SK-N-SH (cell line): Measurements from ENCODE around the gene DAB1. TPM values are rescaled to one million over a fixed set of nuclear protein-coding genes. Genes with fewer than 3 reads are reported as not detected.

Experiments used
- CTCF ChIA-PET: fragments of 300-600, 350-600 bp; formaldehyde crosslinking; extraction: SDS; loops from one replicate; lab custom pipeline; 2021; lab: Yijun Ruan, JAX
- POLR2A ChIA-PET: fragments of 350-600 bp; sonication (Branson Sonifier 250); formaldehyde crosslinking; extraction: SDS; loops from one replicate; lab custom pipeline; 2020; ENCODE audit warnings: antibody characterized with exemption, inconsistent platforms; lab: Yijun Ruan, JAX
- DNase-seq: peaks from one replicate; pipeline ENCODE4 v3.0.0; 2012
- H2AFZ ChIP-seq: fragments of 200-600 bp; sonication (generic); 2 replicates; pipeline ENCODE4 v1.8.1; 2016; ENCODE audit warnings: antibody characterized with exemption, mild to moderate bottlenecking, low read depth
- H3F3A ChIP-seq: fragments of 200-600 bp; sonication (generic); replicated peaks from 2 replicates; pipeline ENCODE3; 2016; ENCODE audit warnings: antibody characterized with exemption, mild to moderate bottlenecking; ENCODE audit not compliant: insufficient read depth
- H3K27ac ChIP-seq, 2 experiments: fragments of 200-500 bp in 1 of 2; fragments of 200-600 bp in 1 of 2; sonication (Bioruptor generic) in 1 of 2; sonication (generic), shearing (Covaris generic) in 1 of 2; 2 replicates each; pipeline versions ENCODE4 v1.5.1 to v1.6.1; 2014 to 2016; ENCODE audit warnings: low read depth in 2 of 2, inconsistent platforms in 1 of 2, low read length in 1 of 2, mild to moderate bottlenecking in 1 of 2, mixed read lengths in 1 of 2
- H3K27me3 ChIP-seq: fragments of 200-600 bp; sonication (generic), shearing (Covaris generic); 2 replicates; pipeline ENCODE4 v1.6.1; 2016; ENCODE audit warnings: mixed run types; ENCODE audit not compliant: insufficient read depth
- H3K36me3 ChIP-seq, 2 experiments: fragments of 200-500 bp in 1 of 2; fragments of 200-600 bp in 1 of 2; sonication (Bioruptor generic) in 1 of 2; sonication (generic) in 1 of 2; replicated peaks in 1 of 2; 2 replicates each; pipeline versions ENCODE3 to v1.5.1; 2014 to 2016; ENCODE audit warnings: low read length in 1 of 2, mild to moderate bottlenecking in 1 of 2; ENCODE audit not compliant: insufficient read depth in 2 of 2, control insufficient read depth in 1 of 2
- H3K4me1 ChIP-seq, 2 experiments: fragments of 200-500 bp in 1 of 2; fragments of 200-600 bp in 1 of 2; sonication (Bioruptor generic) in 1 of 2; sonication (generic), shearing (Covaris generic) in 1 of 2; 2 replicates each; pipeline versions ENCODE4 v1.5.1 to v1.6.1; 2014 to 2016; ENCODE audit warnings: low read depth in 1 of 2, low read length in 1 of 2, mixed run types in 1 of 2; ENCODE audit not compliant: insufficient read depth in 2 of 2, control insufficient read depth in 1 of 2
- H3K4me2 ChIP-seq: fragments of 200-600 bp; sonication (generic), shearing (Covaris generic); 2 replicates; pipeline ENCODE4 v1.6.1; 2017; ENCODE audit warnings: mixed run types
- H3K4me3 ChIP-seq, 2 experiments: fragments of 200-500 bp in 1 of 2; fragments of 200-600 bp in 1 of 2; sonication (Bioruptor generic) in 1 of 2; sonication (generic), shearing (Covaris generic) in 1 of 2; 2 replicates each; pipeline versions ENCODE4 v1.5.1 to v1.8.1; 2014 to 2016; ENCODE audit warnings: low read depth in 2 of 2, inconsistent platforms in 1 of 2, low read length in 1 of 2, mild to moderate bottlenecking in 1 of 2, mixed read lengths in 1 of 2, moderate library complexity in 1 of 2
- H3K79me2 ChIP-seq: fragments of 200-600 bp; sonication (generic); 2 replicates; pipeline ENCODE4 v1.8.1; 2017; ENCODE audit warnings: mild to moderate bottlenecking; ENCODE audit not compliant: insufficient read depth
- H3K9ac ChIP-seq: fragments of 200-600 bp; sonication (generic); 2 replicates; pipeline ENCODE4 v1.6.1; 2017; ENCODE audit warnings: mixed run types
- H3K9me2 ChIP-seq: fragments of 200-600 bp; sonication (generic); 2 replicates; pipeline ENCODE4 v1.6.1; 2017; ENCODE audit warnings: mixed run types
- H3K9me3 ChIP-seq: fragments of 200-600 bp; sonication (generic); 2 replicates; pipeline ENCODE4 v1.6.1; 2017; ENCODE audit warnings: mixed run types, mild to moderate bottlenecking, moderate library complexity
- H4K20me1 ChIP-seq: fragments of 200-600 bp; sonication (generic); 2 replicates; pipeline ENCODE4 v1.6.1; 2017; ENCODE audit warnings: mild to moderate bottlenecking, mixed run types; ENCODE audit not compliant: insufficient read depth
- CHD2 ChIP-seq: fragments of 150-350 bp; IDR thresholded peaks from 2 replicates; pipeline ENCODE4 v1.6.1; 2018; ENCODE audit warnings: low read length; ENCODE audit not compliant: partially characterized antibody
- ELF1 ChIP-seq: IDR thresholded peaks from 2 replicates; pipeline ENCODE4 v1.4.0; 2012
- FOSL2 ChIP-seq: IDR thresholded peaks from 2 replicates; pipeline ENCODE4 v1.4.0; 2012; ENCODE audit warnings: low read depth, mild to moderate bottlenecking, moderate library complexity, borderline replicate concordance
- FOXJ3 ChIP-seq: sonication (generic); formaldehyde crosslinking; IDR thresholded peaks from 2 replicates; pipeline ENCODE4 v1.5.1; 2020; ENCODE audit warnings: mild to moderate bottlenecking, missing genetic modification reagents
- GABPA ChIP-seq: IDR thresholded peaks from 2 replicates; pipeline ENCODE4 v1.4.0; 2012; ENCODE audit warnings: low read depth, mild to moderate bottlenecking
- NFIC ChIP-seq: IDR thresholded peaks from 2 replicates; pipeline ENCODE4 v1.4.0; 2012; ENCODE audit warnings: borderline replicate concordance
- PBX3 ChIP-seq: IDR thresholded peaks from 2 replicates; pipeline ENCODE4; 2012
- POLR2AphosphoS5 ChIP-seq: IDR thresholded peaks from 2 replicates; pipeline ENCODE4 v1.6.1; 2012; ENCODE audit warnings: low read depth, low read length
- RAD21 ChIP-seq: IDR thresholded peaks from 2 replicates; pipeline ENCODE4 v1.6.1; 2012; ENCODE audit warnings: mild to moderate bottlenecking, low read length
- RFX5 ChIP-seq: IDR thresholded peaks from 2 replicates; pipeline ENCODE4 v1.6.1; 2012; ENCODE audit warnings: mild to moderate bottlenecking, improper control_type of control experiment, low read length
- SIN3A ChIP-seq: IDR thresholded peaks from 2 replicates; pipeline ENCODE4 v1.6.1; 2012; ENCODE audit warnings: low read depth, mild to moderate bottlenecking, low read length, moderate library complexity, borderline replicate concordance
- TAF1 ChIP-seq: IDR thresholded peaks from 2 replicates; pipeline ENCODE4 v1.6.1; 2012; ENCODE audit warnings: low read depth, mild to moderate bottlenecking, low read length, moderate library complexity, borderline replicate concordance
- USF2 ChIP-seq: fragments of 150-350 bp; IDR thresholded peaks from 2 replicates; pipeline ENCODE4 v1.6.1; 2017; ENCODE audit warnings: antibody characterized with exemption, low read length, low read depth, borderline replicate concordance
- YY1 ChIP-seq: IDR thresholded peaks from 2 replicates; pipeline ENCODE4 v1.4.0; 2012; ENCODE audit warnings: low read depth, mild to moderate bottlenecking
- WGBS: methylation state at CpG from one replicate; pipeline ENCODE4 v1.1.6; 2017; ENCODE audit warnings: low lambda C conversion rate; 5-methylcytosine and 5-hydroxymethylcytosine counted together
- polyA plus RNA-seq, 3 experiments: library from polyadenylated mRNA; depleted of rRNA; stranded (reverse); fragments of >200 nt; gene quantifications; 2 replicates each; pipeline ENCODE4 v1.2.3, GENCODE V29; 2012

DAB1 gene
- polyA plus RNA-seq, 1 of the 3 experiments (the other 2 are of a cell fraction): 2.9 TPM

- 70% methylated on average over 3 of the region's 3 CpGs for WGBS
- no peak for DNase-seq
- no peaks in the 10 kb centered on the region for H3K9me3 ChIP-seq
- H3K9me2 ChIP-seq: no peaks in the 10 kb centered on the region
- H2AFZ ChIP-seq: no peak overlapping the region
- H3F3A ChIP-seq: no peaks in the 10 kb centered on the region
- POLR2A ChIA-PET: no interaction called here
- no peaks in the 10 kb centered on the region for H3K4me1 ChIP-seq
- no peak overlapping the region for H3K9ac ChIP-seq
- no peak overlapping the region for H3K27ac ChIP-seq
- H3K4me3 ChIP-seq: no peak overlapping the region
- H3K79me2 ChIP-seq: no peaks in the 10 kb centered on the region
- no peaks in the 10 kb centered on the region for H4K20me1 ChIP-seq
- H3K4me2 ChIP-seq: no peak overlapping the region
- H3K27me3 ChIP-seq: 0 out of 2 replicates have a peak, but pooled peaks cover 7% of the 10 kb centered on the region
- H3K36me3 ChIP-seq: no peaks in the 10 kb centered on the region
- TF ChIP-seq SIN3A: no peak
- TF ChIP-seq RFX5: no peak
- no peak for TF ChIP-seq POLR2AphosphoS5
- TF ChIP-seq USF2: no peak
- no peak for TF ChIP-seq PBX3
- TF ChIP-seq RAD21: no peak
- no peak for TF ChIP-seq FOXJ3 (CRISPR knock-in tag)
- no peak for TF ChIP-seq TAF1
- TF ChIP-seq NFIC: no peak
- TF ChIP-seq ELF1: no peak
- no peak for TF ChIP-seq FOSL2
- no peak for TF ChIP-seq GABPA
- TF ChIP-seq CHD2: no peak
- CTCF ChIA-PET: interaction anchor here (1.3 kb wide), 1 partner anchor 17 kb away, joined by 3 read pairs; no protein-coding TSS in a partner anchor
Observed at GRCh38 chr1:57450981-57451380, 27.1 kb upstream of the DAB1 start.

DNA sequence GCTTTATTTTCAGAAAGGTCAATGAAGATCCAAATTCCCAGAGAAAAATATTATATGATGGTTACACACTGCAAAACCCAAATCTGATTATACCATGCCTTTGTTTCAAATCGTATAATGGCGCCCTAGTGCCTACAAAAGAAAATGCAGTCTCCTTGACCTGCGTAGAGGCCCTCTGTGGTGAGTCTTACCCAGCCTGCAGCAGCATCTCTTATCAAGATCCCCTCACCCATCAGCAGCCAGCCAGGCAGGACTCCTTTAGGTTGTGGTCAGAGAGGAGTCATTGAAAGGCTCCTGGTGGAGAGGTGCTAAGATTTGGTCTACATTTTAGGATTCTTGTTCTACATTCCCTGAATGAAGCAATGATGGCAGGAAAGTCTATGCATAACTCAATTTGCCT is 23.7 kb upstream of the DAB1 start:
- no peak overlapping the region for H2AFZ ChIP-seq

More for the DNA sequence above, 23.7 kb upstream of the DAB1 start:
- Histone ChIP-seq H3K27me3 (0 out of 2 replicates have a peak, but pooled peaks cover 2% of the 10 kb centered on the region), H4K20me1 (no peaks in the 10 kb centered on the region), H3K9me3 (no peaks in the 10 kb centered on the region), H3K27ac (no peak overlapping the region), H3K4me2 (no peak overlapping the region), H3K36me3 (no peaks in the 10 kb centered on the region), H3F3A (no peaks in the 10 kb centered on the region), H3K79me2 (no peaks in the 10 kb centered on the region), H3K4me3 (no peak overlapping the region), H3K9me2 (no peaks in the 10 kb centered on the region), H3K9ac (no peak overlapping the region), H3K4me1 (no peaks in the 10 kb centered on the region)
- no peak for DNase-seq
- WGBS: 73% methylated on average over 3 of the region's 3 CpGs
- POLR2A ChIA-PET: no interaction called here
- TF ChIP-seq RAD21 (no peak), YY1 (no peak)
- CTCF ChIA-PET: no interaction called here
